Testis (tissue), 3 donors: ENCODE results near the gene CEP162. TPM values are rescaled to one million over a fixed set of nuclear protein-coding genes. Genes with fewer than 3 reads are reported as not detected.
A peak's percentile ranks its signal among the peaks of the same experiment; 100 is the strongest.

ENCODE experiments used
- DNase-seq: peaks from one replicate; pipeline ENCODE4 v3.0.0-alpha.2; 2019
- H3K27ac ChIP-seq, 2 donors: fragments of 200-600 bp; sonication (generic); one replicate each; pipeline ENCODE4 v1.5.1; 2019
- H3K27me3 ChIP-seq: fragments of 200-600 bp; sonication (generic); one replicate; pipeline ENCODE4 v1.5.1; 2019
- H3K36me3 ChIP-seq: fragments of 200-600 bp; sonication (generic); one replicate; pipeline ENCODE4 v1.5.1; 2017; ENCODE audit warnings: low read depth; ENCODE audit errors: missing control alignments
- H3K4me1 ChIP-seq: fragments of 200-600 bp; sonication (generic); one replicate; pipeline ENCODE4 v1.5.1; 2019
- H3K4me3 ChIP-seq, 2 donors: fragments of 200-600 bp; sonication (generic); one replicate each; pipeline ENCODE4 v1.5.1; 2017 to 2019
- H3K9me3 ChIP-seq: fragments of 200-600 bp; sonication (generic); one replicate; pipeline ENCODE4 v1.5.1; 2017
- POLR2A ChIP-seq: fragments of 450-650 bp; IDR thresholded peaks from one replicate; pipeline ENCODE4 v1.6.1; 2017; ENCODE audit warnings: antibody characterized with exemption, mild to moderate bottlenecking, moderate library complexity
- WGBS, 2 donors: methylation state at CpG; one replicate each; pipeline ENCODE4 v1.1.5; 2018; 5-methylcytosine and 5-hydroxymethylcytosine counted together
- intact Hi-C: fragments of 100-400 bp; cut with DNase I; formaldehyde crosslinking; loops from one replicate; pipeline ENCODE4 v1.15.1; 2023; ENCODE audit warnings: low total_unique reads
- polyA plus RNA-seq: library from polyadenylated mRNA; stranded (reverse); fragments of 350-450 nt; fragmentation: Illumina TruSeq; extraction: RNeasy Lipid Tissue Mini Kit (QIAGEN cat#74804); gene quantifications from one replicate; pipeline ENCODE4 v1.2.3, GENCODE V29; 2014; ENCODE audit warnings: low read depth, low replicate concordance; ENCODE audit not compliant: insufficient read depth
- total RNA-seq, 2 donors: library from RNA; depleted of rRNA; stranded (reverse); fragments of >200 nt; gene quantifications; one replicate each; pipeline ENCODE4 v1.2.3, GENCODE V29; 2016
- TF ChIP-seq, protein P1 (sequence below), 3 experiments: fragments of 450-650 bp in 2 of 3; fragments of 200-600 bp in 1 of 3; sonication (generic) in 1 of 3; IDR thresholded peaks; one replicate each; pipeline ENCODE4 v1.5.1; 2016 to 2019; ENCODE audit warnings: antibody characterized with exemption in 3 of 3, mild to moderate bottlenecking in 2 of 3, moderate library complexity in 1 of 3

Gene CEP162
- total and polyA plus RNA-seq, 3 donors from 2014 or later = 8.6 to 36.0 (median 20.3) TPM

DNA sequence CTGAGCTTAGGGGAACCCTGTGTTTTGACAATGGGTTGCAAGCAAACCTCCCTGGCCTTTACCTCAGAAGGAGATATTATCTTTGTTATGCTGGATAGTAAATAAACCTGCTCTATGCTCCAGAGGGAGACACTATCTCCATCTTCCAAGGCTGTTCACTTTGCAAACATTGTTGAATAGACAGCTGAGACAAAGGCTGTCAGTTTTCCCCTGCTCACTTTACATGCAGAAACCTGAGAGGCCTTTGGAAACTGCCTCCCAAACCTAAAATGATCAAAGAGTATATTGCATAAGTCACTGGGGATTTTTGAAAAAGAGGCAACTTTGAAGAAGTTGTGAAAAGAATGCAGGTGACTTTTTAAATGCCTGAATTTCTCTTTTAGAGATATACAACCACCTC, 132.3 kb downstream of the CEP162 start:
- Histone ChIP-seq H3K4me3 (no peak overlapping the region), H3K27ac (no peak overlapping the region), H3K27me3 (no peaks in the 10 kb centered on the region), H3K9me3 (no peaks in the 10 kb centered on the region), H3K4me1 (no peaks in the 10 kb centered on the region), H3K36me3 (no peaks in the 10 kb centered on the region)
- intact Hi-C loops = no loop called here
- DNase-seq = no peak
- TF ChIP-seq, protein P1, sequence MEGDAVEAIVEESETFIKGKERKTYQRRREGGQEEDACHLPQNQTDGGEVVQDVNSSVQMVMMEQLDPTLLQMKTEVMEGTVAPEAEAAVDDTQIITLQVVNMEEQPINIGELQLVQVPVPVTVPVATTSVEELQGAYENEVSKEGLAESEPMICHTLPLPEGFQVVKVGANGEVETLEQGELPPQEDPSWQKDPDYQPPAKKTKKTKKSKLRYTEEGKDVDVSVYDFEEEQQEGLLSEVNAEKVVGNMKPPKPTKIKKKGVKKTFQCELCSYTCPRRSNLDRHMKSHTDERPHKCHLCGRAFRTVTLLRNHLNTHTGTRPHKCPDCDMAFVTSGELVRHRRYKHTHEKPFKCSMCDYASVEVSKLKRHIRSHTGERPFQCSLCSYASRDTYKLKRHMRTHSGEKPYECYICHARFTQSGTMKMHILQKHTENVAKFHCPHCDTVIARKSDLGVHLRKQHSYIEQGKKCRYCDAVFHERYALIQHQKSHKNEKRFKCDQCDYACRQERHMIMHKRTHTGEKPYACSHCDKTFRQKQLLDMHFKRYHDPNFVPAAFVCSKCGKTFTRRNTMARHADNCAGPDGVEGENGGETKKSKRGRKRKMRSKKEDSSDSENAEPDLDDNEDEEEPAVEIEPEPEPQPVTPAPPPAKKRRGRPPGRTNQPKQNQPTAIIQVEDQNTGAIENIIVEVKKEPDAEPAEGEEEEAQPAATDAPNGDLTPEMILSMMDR (IDR thresholded peaks at IDR 0.05) = no peak
- no peak for TF ChIP-seq POLR2A

- no peaks in the 10 kb centered on the region for H3K9me3 ChIP-seq
- H3K4me1 ChIP-seq = no peaks in the 10 kb centered on the region
- WGBS, 2 donors = 74 to 85% methylated on average over 4 of the region's 4 CpGs
- TF ChIP-seq, protein P1 (IDR thresholded peaks at IDR 0.05) = no peak
- no peak for TF ChIP-seq POLR2A
- no peak overlapping the region for H3K4me3 ChIP-seq
- intact Hi-C loops = no loop called here
- no peak overlapping the region for H3K27ac ChIP-seq
- DNase-seq = no peak
- H3K36me3 ChIP-seq = no peaks in the 10 kb centered on the region
- no peaks in the 10 kb centered on the region for H3K27me3 ChIP-seq
Measured at GRCh38 chr6:84093441-84094435, 133.7 kb downstream of the CEP162 start.

DNA sequence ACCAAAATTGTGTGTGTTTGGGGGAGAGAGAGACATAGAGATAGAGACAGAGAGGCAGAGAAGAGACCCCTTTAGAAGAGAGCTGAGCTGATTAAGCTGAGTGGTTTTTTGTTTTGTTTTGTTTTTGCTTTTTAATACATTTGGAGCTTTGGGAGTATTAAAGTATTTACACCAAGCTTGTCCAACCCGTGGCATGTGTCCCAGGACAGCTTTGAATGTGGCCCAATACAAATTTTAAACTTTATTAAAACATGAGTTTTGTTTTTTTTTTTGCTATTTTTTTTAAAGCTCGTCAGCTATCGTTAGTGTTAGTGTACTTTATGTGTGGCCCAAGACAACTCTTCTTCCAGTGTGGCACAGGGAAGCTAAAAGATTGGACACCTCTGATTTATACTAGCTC, 137.9 kb downstream of the CEP162 start:
- H3K4me1 ChIP-seq = no peaks in the 10 kb centered on the region
- no peak overlapping the region for H3K27ac ChIP-seq
- WGBS, 2 donors = 44 to 52% methylated on average over 3 of the region's 3 CpGs
- TF ChIP-seq, protein P1 (IDR thresholded peaks at IDR 0.05) = no peak
- TF ChIP-seq POLR2A = no peak
- peak; percentile 23 for DNase-seq
- H3K36me3 ChIP-seq = no peaks in the 10 kb centered on the region
- no peaks in the 10 kb centered on the region for H3K27me3 ChIP-seq
- intact Hi-C loops = no loop called here
- H3K4me3 ChIP-seq = no peak overlapping the region
- H3K9me3 ChIP-seq = no peaks in the 10 kb centered on the region

DNA sequence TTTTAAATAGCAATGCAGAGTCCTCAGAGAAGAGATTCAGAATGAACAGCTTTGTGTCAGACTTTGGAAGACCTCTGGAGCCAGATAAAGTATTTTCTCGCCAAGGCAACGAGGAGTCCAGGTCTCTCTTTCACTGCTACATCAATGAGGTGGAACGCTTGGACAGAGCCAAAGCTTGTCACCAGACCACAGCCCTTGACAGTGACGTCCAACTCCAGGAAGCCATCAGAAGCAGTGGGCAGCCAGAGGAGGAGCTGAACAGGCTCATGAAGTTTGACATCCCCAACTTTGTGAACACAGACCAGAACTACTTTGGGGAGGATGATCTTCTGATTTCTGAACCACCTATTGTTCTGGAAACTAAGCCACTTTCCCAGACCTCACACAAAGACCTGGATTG, 138.4 kb downstream of the CEP162 start:
- TF ChIP-seq, protein P1 (IDR thresholded peaks at IDR 0.05) = no peak
- no peak for TF ChIP-seq POLR2A
- WGBS, 2 donors = 69 to 75% methylated on average over 4 of the region's 4 CpGs
- H3K4me3 ChIP-seq = no peak overlapping the region
- intact Hi-C loops = no loop called here
- H3K27me3 ChIP-seq = no peaks in the 10 kb centered on the region
- DNase-seq = peak; percentile 21
- no peaks in the 10 kb centered on the region for H3K4me1 ChIP-seq
- no peaks in the 10 kb centered on the region for H3K36me3 ChIP-seq
- H3K9me3 ChIP-seq = no peaks in the 10 kb centered on the region
- H3K27ac ChIP-seq = no peak overlapping the region
